GM04504 (cell line): ENCODE results near the gene MBTPS1.

Experiments
- DNase-seq: peaks from one replicate; pipeline ENCODE4 v3.0.0-alpha.2; 2012; ENCODE audit warnings: low read depth

MBTPS1 gene

DNA sequence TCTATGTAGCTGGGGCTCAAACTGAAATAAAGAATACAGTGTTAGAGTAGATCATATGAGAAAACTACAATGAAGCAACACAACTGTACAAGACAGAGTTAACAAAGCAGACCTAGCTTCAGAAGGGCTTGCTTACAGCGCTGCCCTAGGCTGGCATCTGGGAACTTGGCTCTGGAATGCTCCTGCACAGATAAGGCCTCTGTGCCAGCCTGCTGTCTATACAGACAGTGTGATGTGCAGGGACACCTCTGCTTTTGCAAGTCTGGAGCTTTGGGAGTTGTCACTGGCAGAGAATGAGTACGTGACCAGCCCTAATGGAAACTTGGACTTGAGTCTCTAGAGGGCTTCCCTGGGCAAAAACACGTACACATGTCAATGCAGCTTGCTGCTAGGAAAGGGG lies 42.0 kb downstream of the MBTPS1 start:
- DNase-seq = no peak

DNA sequence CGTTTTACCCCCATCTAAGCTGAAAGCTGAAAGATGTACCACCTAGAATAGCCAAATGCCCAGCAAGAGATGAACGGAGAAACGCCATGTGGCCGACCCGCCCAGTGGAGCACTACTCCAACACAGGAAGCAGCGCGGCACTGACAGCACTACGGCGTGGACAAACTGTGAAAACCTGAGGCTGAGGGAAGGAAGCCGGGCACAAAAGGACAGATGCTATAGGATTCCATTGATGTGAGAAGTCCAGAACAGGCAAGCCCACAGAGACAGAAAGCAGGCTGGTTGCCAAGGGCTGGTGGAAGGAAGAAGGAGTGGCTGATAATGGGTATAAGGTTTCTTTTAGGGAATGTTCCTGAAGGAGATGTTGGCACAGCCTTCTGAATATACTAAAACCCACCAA lies 44.7 kb downstream of the MBTPS1 start:
- DNase-seq = no peak

DNA sequence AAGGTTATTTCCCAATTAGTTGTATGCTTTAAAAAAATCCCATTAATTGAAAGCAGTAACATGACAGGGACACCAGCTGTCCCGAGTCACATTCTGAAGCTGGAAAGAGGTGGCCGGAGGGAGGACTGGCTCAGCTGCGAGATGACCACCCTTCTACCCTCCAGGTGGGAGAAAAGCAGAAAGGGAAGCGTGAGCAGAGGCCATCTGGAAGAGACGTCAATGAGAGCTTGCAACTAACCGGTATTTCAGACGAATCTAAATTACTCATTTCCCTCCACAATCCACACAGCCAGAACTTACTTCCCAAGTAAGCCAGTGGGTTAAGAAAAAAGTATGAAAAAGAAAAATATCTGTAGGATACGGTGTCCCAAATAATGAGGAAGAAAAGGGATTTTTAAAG lies 45.6 kb downstream of the MBTPS1 start:
- DNase-seq = no peak

- no peak for DNase-seq
Measured at GRCh38 chr16:84069540-84069939, 47.2 kb downstream of the MBTPS1 start.

DNA sequence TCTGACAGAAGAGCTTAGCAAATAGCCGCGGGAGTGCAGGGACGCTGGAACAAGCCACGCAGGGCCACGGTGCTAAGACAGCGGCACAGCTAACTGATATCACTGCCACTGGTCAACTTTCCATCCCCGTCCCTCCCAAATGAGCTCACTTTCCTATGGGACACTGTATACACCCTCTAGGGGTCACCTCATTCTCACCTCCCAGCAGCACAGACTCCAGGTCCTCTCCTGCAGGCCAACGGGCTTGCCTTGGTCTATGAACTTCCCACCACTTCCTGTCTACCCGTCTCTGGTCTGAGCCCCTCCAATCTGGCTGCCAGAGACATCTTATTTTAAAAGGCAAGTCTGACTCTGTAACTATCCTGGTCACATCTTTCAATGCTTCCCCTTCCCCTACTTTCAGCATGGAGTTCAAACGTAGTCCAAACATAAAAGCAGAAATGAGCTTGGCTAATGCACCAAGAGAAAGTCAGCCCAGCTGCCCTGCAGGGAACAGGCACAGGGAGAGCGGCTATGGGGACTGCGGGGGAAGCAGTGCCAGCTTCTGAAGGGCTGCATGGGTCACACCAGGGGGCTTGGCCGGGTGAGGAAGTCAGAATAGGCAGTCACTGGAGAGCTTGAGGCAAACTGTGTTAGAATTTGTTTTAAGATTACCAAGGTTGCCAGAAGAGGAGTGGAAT lies 47.8 kb downstream of the MBTPS1 start:
- DNase-seq = no peak

DNA sequence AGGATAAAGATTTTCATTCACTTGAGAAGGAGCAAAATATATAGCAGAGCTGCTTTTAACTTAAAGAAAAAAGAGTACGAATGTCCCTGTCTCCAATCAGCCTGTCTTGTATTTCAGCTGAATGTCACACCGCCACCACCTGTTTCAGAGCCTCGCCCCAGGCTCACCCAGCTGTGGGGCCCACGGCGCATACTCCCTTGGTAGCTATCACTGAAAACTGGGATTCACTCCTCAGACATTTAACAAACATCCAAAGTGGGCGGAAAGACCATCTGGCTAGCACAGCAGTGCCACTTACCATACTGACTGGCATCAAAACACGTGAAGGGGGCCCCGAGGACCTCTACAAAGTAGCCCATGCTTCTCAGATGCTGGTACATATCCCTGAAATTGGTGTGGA lies 48.7 kb downstream of the MBTPS1 start:
- DNase-seq = no peak

DNA sequence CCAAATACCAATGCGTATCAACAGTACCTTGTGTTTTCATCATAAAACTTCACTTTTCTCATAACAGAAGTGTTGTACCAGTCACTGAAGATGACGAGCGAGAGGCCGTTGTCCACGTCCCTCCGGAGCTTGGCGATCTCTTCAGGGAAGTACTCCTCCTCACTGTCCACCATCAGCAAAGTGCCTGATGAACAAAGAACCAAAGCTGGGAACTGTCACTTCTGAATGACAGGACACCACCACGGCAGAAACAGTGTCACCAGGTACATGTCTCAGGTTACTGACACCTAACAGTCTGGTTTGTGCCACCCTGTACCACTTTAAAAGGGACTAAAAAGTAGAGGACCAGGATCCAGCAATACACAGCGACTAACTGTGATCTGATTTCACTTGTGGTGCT lies 49.1 kb downstream of the MBTPS1 start:
- DNase-seq = no peak

- peak; percentile 23 for DNase-seq
Measured at GRCh38 chr16:84065536-84066132, 51.1 kb downstream of the MBTPS1 start.

GRCh38 chr16:84063980-84064379 lies 52.8 kb downstream of the MBTPS1 start:
- no peak for DNase-seq

GRCh38 chr16:84062734-84063640 lies 53.8 kb downstream of the MBTPS1 start:
- DNase-seq = peak; percentile 51

DNA sequence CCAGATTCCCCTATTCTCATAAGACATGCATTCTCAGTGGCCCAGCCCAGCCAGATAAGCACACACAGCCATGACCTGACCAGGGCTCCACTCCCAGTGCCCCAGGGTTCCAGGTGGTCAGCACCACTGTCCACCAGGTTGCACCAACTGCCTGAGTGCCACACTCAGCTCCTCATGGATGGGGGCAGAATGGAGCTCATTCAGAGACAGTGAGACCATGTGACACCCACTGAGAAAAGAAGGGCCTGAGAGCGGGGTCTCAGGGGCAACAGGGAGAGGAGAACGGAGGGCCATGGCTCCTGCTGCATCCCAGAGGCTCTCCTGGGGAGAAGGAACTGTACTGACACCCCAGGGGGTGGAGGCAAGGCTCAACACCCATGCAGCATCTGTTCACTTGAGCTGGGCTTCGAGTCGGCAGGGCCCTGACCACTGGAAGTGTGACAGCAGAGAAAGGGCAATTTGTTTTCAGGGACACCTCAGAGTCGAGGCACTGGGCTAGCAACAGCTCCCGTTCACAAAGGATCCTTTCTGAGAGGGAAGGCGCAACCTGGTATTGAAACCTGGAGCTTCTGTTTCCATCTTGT lies 55.4 kb downstream of the MBTPS1 start:
- DNase-seq = no peak

GRCh38 chr16:84059946-84060901 lies 56.5 kb downstream of the MBTPS1 start:
- DNase-seq = no peak

DNA sequence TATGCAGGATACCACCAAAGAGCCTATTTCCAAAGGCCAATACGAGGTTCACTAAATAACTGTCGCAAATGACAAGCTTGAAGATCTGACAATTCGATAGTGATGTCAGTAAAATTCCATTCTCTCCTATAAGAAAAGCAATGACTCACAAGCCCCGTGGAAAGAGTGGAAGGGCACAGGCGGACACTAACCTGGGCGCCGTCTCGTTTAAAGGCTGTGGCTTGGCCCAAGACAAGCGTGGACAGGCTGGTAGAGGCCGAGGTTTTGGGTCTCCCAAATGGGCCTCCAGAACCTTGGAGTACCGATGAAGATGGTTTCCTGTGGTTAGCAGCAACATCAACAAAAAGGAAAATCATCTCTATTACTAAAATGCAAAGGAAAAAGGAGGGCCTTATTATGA lies 57.6 kb downstream of the MBTPS1 start:
- DNase-seq = no peak

GRCh38 chr16:84058664-84059063 lies 58.1 kb downstream of the MBTPS1 start:
- DNase-seq = no peak

DNA sequence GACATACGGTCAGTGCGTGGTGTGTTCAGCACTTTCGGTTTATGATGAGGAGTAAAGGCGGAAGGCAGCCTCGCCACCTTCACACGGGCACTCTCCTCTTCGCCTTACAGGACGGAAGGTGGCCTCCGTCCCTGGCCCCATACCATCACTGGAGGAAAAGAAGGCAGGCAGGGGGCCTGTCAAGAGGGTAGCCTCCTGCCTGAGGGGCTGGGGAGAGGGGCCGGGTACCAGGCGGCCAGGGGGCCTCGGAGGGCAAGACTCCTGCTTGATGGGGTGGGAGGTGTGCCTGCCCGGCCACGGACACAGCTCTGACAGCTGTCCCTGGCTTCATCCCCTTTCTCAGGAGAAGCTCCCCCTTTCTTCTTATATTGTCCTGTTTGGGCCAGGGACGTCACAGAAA lies 58.5 kb downstream of the MBTPS1 start:
- no peak for DNase-seq

GRCh38 chr16:84056933-84057332 lies 59.8 kb downstream of the MBTPS1 start:
- DNase-seq = no peak

GRCh38 chr16:84055801-84056634 lies 60.7 kb downstream of the MBTPS1 start:
- DNase-seq = no peak

- no peak for DNase-seq
Measured at GRCh38 chr16:84055366-84055765, 61.4 kb downstream of the MBTPS1 start.

GRCh38 chr16:84054916-84055315 lies 61.8 kb downstream of the MBTPS1 start:
- DNase-seq = no peak

DNA sequence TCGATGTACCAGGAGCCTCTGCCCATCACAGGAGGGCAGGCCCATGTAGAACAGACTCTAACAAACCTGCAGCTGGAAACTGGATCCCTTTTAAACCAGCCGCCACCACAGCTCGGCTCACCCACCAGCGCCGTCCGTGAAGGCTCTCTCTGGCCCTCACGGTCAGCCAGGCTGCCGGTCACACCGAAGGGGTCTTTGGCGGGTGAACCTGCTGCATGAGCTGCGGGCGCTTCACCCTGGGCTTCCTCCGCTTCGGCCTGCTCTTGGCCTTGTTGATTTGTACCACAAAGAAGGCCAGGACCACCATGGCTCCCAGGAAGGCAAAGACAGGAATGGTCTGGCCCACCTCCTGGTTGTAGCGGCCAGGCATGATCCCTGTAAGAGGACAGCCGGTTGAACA lies 62.5 kb downstream of the MBTPS1 start:
- DNase-seq = no peak

- DNase-seq = no peak
Measured at GRCh38 chr16:84053237-84053636, 63.5 kb downstream of the MBTPS1 start.
